GM12874 (cell line): ENCODE measurements around the gene SLC25A39.

ENCODE experiments used
- CTCF ChIP-seq: IDR thresholded peaks from 2 replicates; pipeline ENCODE4 v1.5.1; 2011; ENCODE audit warnings: low read depth, mild to moderate bottlenecking, control low read depth, low read length, moderate library complexity; ENCODE audit not compliant: insufficient read depth

SLC25A39 gene

GRCh38 chr17:44327715-44328449, 3.3 kb upstream of the SLC25A39 start:
- TF ChIP-seq CTCF = no peak

- no peak for TF ChIP-seq CTCF
Observed at GRCh38 chr17:44326861-44327444, 2.3 kb upstream of the SLC25A39 start.

GRCh38 chr17:44324092-44324570, 492 bp downstream of the SLC25A39 start:
- TF ChIP-seq CTCF = no peak

- TF ChIP-seq CTCF = no peak
Observed at GRCh38 chr17:44323359-44324091, 1.1 kb downstream of the SLC25A39 start.

GRCh38 chr17:44322236-44322895, 2.3 kb downstream of the SLC25A39 start:
- TF ChIP-seq CTCF = no peak

- no peak for TF ChIP-seq CTCF
Observed at GRCh38 chr17:44321246-44322120, 3.1 kb downstream of the SLC25A39 start.
